Neural crest cell (in vitro differentiated cells): Measurements from ENCODE around the gene TRIO. TPM values are rescaled to one million over a fixed set of nuclear protein-coding genes. Genes with fewer than 3 reads are reported as not detected.

Source experiments
- DNase-seq: peaks from one replicate; pipeline ENCODE4 v3.0.0; 2021; ENCODE audit warnings: low read depth, mixed read lengths, low spot score
- H3K27ac Mint-ChIP-seq: one replicate; pipeline ENCODE4 v1.8.0; 2021; ENCODE audit warnings: mild to moderate bottlenecking, mixed read lengths; ENCODE audit not compliant: unreplicated experiment
- H3K27me3 Mint-ChIP-seq: 2 replicates; pipeline ENCODE4 v1.8.0; 2021; ENCODE audit warnings: low read depth, mild to moderate bottlenecking, mixed read lengths
- H3K36me3 Mint-ChIP-seq: 2 replicates; pipeline ENCODE4 v1.8.0; 2021; ENCODE audit warnings: low read depth, mild to moderate bottlenecking, mixed read lengths
- H3K4me1 Mint-ChIP-seq: 2 replicates; pipeline ENCODE4 v1.8.0; 2021; ENCODE audit warnings: mixed read lengths
- H3K4me3 Mint-ChIP-seq: one replicate; pipeline ENCODE4 v1.8.0; 2021; ENCODE audit warnings: mild to moderate bottlenecking, mixed read lengths
- H3K9me3 Mint-ChIP-seq: 2 replicates; pipeline ENCODE4 v1.8.0; 2021; ENCODE audit warnings: mixed read lengths
- total RNA-seq: library from RNA; stranded (reverse); gene quantifications from 2 replicates; pipeline ENCODE4 v1.2.1, GENCODE V29; 2021
- TF ChIP-seq, protein P1 (sequence below): fragments of 200-600 bp; sonication (generic); conservative IDR thresholded peaks from 2 replicates; pipeline ENCODE4 v1.5.0; 2021; ENCODE audit warnings: antibody characterized with exemption, mild to moderate bottlenecking

TRIO gene
- total RNA-seq, 1 donor from 2014 or later: 134 TPM

DNA sequence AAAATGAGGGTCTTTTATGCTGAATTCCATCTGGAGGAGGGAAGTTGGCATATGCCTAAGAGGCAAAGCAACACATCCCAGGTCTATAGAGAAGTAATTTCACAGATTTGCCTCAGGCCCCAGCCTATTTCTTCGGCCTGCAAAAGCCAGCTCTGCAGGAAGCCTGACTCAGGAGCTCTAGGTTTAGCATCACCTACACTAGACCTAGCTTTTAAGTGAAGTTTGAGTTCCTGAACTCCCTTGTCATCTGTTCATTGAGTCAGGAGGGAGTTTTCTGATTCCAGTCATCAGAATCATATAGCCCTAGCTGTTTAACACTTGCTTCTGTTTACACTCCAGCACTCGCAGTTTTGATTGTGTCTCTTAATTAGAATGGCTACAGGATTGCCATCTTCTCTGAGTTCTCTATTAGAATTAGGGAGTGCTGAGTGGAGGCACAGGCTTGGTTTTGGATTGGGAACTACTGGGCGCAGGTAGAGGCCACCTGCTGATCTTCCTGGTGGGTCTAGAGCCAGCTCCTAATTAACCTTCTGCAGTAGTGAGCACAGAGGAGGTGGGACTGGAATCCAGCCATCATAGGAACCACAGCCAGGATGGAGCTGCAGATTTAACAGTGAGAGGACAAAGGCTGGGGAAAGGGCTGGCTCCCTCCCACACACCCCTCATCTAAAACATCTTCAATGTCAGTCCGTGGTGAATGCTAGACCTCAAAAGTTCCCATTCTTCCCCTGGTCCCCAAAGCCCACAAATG is 179.5 kb downstream of the TRIO start:
- H3K36me3 Mint-ChIP-seq: peaks cover 30% of the 10 kb centered on the region
- H3K4me3 Mint-ChIP-seq: no peak overlapping the region
- no peaks in the 10 kb centered on the region for H3K27me3 Mint-ChIP-seq
- TF ChIP-seq, protein P1, sequence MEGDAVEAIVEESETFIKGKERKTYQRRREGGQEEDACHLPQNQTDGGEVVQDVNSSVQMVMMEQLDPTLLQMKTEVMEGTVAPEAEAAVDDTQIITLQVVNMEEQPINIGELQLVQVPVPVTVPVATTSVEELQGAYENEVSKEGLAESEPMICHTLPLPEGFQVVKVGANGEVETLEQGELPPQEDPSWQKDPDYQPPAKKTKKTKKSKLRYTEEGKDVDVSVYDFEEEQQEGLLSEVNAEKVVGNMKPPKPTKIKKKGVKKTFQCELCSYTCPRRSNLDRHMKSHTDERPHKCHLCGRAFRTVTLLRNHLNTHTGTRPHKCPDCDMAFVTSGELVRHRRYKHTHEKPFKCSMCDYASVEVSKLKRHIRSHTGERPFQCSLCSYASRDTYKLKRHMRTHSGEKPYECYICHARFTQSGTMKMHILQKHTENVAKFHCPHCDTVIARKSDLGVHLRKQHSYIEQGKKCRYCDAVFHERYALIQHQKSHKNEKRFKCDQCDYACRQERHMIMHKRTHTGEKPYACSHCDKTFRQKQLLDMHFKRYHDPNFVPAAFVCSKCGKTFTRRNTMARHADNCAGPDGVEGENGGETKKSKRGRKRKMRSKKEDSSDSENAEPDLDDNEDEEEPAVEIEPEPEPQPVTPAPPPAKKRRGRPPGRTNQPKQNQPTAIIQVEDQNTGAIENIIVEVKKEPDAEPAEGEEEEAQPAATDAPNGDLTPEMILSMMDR: no peak
- peaks cover 7% of the 10 kb centered on the region for H3K9me3 Mint-ChIP-seq
- peaks cover 4% of the 10 kb centered on the region for H3K4me1 Mint-ChIP-seq
- no peak for DNase-seq
- no peak overlapping the region for H3K27ac Mint-ChIP-seq

DNA sequence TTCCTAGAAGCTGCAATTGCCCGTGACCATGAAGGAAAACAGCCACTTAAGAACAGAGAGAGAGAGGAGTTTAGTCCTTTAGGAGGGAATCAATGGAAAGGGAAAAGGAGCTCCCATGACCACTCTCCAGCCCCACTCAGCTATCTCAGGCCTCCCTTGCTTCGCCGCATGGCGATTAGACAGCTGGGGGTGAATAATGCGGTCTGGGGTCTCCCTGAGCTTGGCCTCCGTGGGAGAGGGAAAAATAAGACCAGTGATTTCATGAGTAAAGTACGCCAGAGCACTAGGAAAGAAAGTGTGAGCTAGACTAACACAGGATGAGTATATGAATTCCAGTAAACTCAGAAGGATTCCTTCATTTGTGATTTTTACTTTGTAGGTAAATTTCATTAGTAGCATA is 180.3 kb downstream of the TRIO start:
- Mint-ChIP-seq H3K27me3 (no peaks in the 10 kb centered on the region), H3K27ac (peak overlapping the region; percentile 73), H3K9me3 (peaks cover 7% of the 10 kb centered on the region)

DNA sequence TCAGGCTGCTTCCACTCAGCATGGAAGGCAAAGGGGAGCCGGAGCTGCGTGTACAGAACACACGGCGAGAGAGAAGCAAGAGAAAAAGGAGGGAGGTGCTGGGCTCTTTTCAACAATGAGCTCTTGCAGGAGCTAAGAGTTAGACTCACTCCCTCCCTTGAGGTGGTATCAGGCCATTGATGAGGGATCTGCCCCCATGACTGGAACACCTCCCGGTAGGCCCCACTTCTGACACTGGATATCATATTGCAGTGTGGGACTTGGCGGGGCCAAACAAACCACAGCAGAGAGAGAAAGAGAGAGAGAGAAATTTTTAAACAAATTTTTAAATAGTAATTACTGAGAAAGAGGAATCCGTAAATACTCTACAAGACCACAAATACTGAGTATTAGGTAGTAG is 182.2 kb downstream of the TRIO start:
- Mint-ChIP-seq H3K4me1 (peaks cover 4% of the 10 kb centered on the region), H3K36me3 (peaks cover 21% of the 10 kb centered on the region), H3K4me3 (no peak overlapping the region), H3K27me3 (no peaks in the 10 kb centered on the region), H3K27ac (no peak overlapping the region), H3K9me3 (peaks cover 7% of the 10 kb centered on the region)
- TF ChIP-seq, protein P1: no peak
- DNase-seq: no peak

More for the DNA sequence above, 180.3 kb downstream of the TRIO start:
- Mint-ChIP-seq H3K4me1 (peaks cover 4% of the 10 kb centered on the region), H3K36me3 (peaks cover 28% of the 10 kb centered on the region), H3K4me3 (no peak overlapping the region)
- TF ChIP-seq, protein P1: no peak
- DNase-seq: no peak

DNA sequence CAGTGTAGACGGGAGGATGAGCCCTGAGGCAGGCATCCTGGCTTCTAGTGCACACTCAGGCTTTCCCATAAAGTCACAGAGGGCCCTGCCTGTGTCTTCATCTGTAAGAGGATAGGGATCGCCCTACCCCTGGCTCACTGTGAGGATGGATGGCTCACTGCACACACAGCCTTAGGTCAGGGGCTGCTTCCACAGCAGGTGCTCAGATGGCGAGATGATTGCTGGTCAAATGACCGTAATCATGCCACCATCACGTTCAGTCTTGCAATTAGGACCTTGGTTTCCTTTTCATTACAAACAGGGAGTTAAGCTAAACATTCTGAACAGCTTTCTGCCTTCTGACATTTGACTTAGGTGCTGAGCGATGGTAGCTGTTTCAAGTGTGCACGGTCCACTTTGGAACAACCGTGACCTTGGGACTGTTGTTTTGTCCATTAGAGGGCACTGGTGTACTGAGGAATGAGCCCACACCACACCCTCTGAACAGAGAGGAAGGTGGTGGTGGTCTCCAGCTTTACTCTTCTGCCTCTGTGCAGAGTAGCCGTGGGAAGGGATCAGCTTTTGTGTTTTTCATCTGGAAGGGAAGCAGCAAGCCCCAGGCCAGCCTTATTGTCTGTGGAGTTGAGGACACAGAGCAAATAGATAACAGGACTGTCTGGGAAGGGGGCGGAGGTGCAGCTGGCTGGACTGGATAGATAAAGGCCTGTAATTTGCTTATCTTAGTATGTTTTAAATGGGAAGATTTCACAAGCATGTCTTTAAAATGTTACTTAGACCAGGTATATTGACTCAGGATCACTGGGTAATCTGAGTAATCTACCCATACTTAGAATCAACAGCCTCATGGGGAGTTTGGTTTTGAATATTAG is 183.1 kb downstream of the TRIO start:
- Mint-ChIP-seq H3K9me3 (peaks cover 3% of the 10 kb centered on the region), H3K27me3 (no peaks in the 10 kb centered on the region), H3K4me3 (no peak overlapping the region), H3K27ac (no peak overlapping the region), H3K4me1 (peaks cover 4% of the 10 kb centered on the region), H3K36me3 (peaks cover 15% of the 10 kb centered on the region)
- DNase-seq: no peak
- TF ChIP-seq, protein P1: peak; percentile 47

DNA sequence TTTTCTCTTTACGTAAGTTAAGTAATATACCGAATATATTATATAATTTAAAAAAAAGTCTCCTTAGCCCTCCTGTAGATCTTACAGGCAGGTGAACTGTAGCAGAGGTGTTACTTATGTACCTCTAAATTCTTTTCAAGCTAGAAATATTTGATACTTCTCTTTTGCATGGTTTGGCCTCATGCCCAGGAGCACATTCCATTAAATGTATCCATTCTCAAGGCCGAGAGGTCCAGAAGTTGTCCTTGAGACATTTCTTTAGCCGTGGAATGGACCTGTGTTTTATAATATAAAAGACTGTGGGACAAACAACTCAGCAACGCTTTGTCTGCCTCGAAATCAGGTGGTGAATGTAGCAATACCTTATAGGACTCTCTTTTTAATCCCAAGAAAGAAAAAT is 184.5 kb downstream of the TRIO start:
- DNase-seq: no peak
- H3K27me3 Mint-ChIP-seq: no peaks in the 10 kb centered on the region
- no peaks in the 10 kb centered on the region for H3K9me3 Mint-ChIP-seq
- H3K27ac Mint-ChIP-seq: no peak overlapping the region
- H3K4me3 Mint-ChIP-seq: no peak overlapping the region
- peaks cover 5% of the 10 kb centered on the region for H3K36me3 Mint-ChIP-seq
- peaks cover 5% of the 10 kb centered on the region for H3K4me1 Mint-ChIP-seq
- TF ChIP-seq, protein P1: no peak
